ENCODE measurements around the gene KHNYN. TPM values are rescaled to one million over a fixed set of nuclear protein-coding genes. Genes with fewer than 3 reads are reported as not detected.

The KHNYN gene
- total and polyA plus RNA-seq, 2 of the 8 experiments (the other 6 are each of a cell fraction or from before 2014, with no cell fraction given): 7.6 to 22.3 TPM

GRCh38 chr14:24406416-24406815, 23.3 kb upstream of the KHNYN start:
- Histone ChIP-seq H2BK12ac (ENCODE audit: low read depth, low read length) (no peak overlapping the region), H3K27ac (ENCODE audit: low read depth, low read length) (no peak overlapping the region), H4K8ac (ENCODE audit: extremely low read depth, insufficient read depth, low read length) (no peak overlapping the region), H3K27me3 (replicated peaks in 1 of 4; ENCODE audit: control insufficient read depth in 3 of 4, extremely low read depth in 1 of 4, insufficient read depth in 3 of 4, low read length in 3 of 4) (0 out of 7 replicates have a peak, but pooled peaks cover 0 to 2% (median 0%) of the 10 kb centered on the region in 4 experiments), H3K4ac (replicated peaks; ENCODE audit: insufficient read length, low read depth, low read length) (no peak overlapping the region), H3K23ac (ENCODE audit: insufficient read length) (no peak overlapping the region), H4K5ac (ENCODE audit: insufficient read length, low read depth, low read length) (no peak overlapping the region), H3K56ac (replicated peaks; ENCODE audit: insufficient read length, low read depth, low read length) (no peak overlapping the region), H3K4me3 (ENCODE audit: extremely low read depth in 1 of 4, insufficient read depth in 2 of 4, low read depth in 3 of 4, low read length in 4 of 4) (no peak overlapping the region), H2BK15ac (ENCODE audit: low read length) (no peak overlapping the region), H4K91ac (replicated peaks; ENCODE audit: insufficient read length, low read length) (no peak overlapping the region), H3K36me3 (ENCODE audit: control insufficient read depth in 2 of 4, insufficient read depth in 4 of 4, low read length in 3 of 4) (no peaks in the 10 kb centered on the region; a peak in 2 of 8 replicates), H3K4me2 (ENCODE audit: insufficient read depth in 1 of 2, low read depth in 2 of 2, low read length in 2 of 2) (no peak overlapping the region), H3K4me1 (replicated peaks in 1 of 4; ENCODE audit: control insufficient read depth in 3 of 4, insufficient read depth in 4 of 4, low read length in 3 of 4) (peaks cover 0 to 4% (median 2%) of the 10 kb centered on the region in 4 experiments; a peak in 3 of 7 replicates), H3K14ac (ENCODE audit: insufficient read length) (no peak overlapping the region), H2AFZ (ENCODE audit: low read length) (no peak overlapping the region), H3K23me2 (ENCODE audit: low read depth, low read length) (peaks cover 2% of the 10 kb centered on the region; the same call in 1 of the 2 replicates), H4K20me1 (replicated peaks in 1 of 2; ENCODE audit: control insufficient read depth in 1 of 2, insufficient read depth in 2 of 2, low read length in 2 of 2) (peaks cover 0 to 2% of the 10 kb centered on the region in 2 experiments), H3K18ac (ENCODE audit: extremely low read depth, low read length) (no peak overlapping the region), H3K9ac (replicated peaks in 1 of 4; ENCODE audit: extremely low read depth in 1 of 4, low read depth in 3 of 4, low read length in 3 of 4) (no peak overlapping the region), H3K79me2 (ENCODE audit: control insufficient read depth in 1 of 2, insufficient read depth in 2 of 2, low read length in 2 of 2) (no peaks in the 10 kb centered on the region), H3K79me1 (ENCODE audit: low read depth, low read length) (peaks cover 3% of the 10 kb centered on the region; the same call in 1 of the 2 replicates), H3K9me3 (ENCODE audit: insufficient read depth in 2 of 2, low read depth in 1 of 2, low read length in 1 of 2) (no peaks in the 10 kb centered on the region), H2BK20ac (ENCODE audit: low read length) (no peak overlapping the region), H2AK5ac (ENCODE audit: low read depth, low read length) (no peak overlapping the region), H2BK120ac (replicated peaks; ENCODE audit: low read depth, low read length) (no peak overlapping the region), H2BK5ac (ENCODE audit: low read depth, low read length) (no peak overlapping the region)
- POLR2A ChIA-PET (ENCODE audit: partially characterized antibody): interaction anchor here (1.2 to 5.0 kb wide), 5 partner anchors 8 to 33 kb away, joined by 3 to 25 read pairs (median 4); partner anchors contain the start of genes CBLN3, KHNYN and NYNRIN
- WGBS, 2 experiments (ENCODE audit: extremely low coverage in 1 of 2, insufficient coverage in 1 of 2, insufficient read length in 1 of 2, insufficient replicate concordance in 2 of 2, low coverage in 1 of 2, low lambda C conversion rate in 2 of 2, missing lambda C conversion rate in 1 of 2): 87% methylated on average over 6 of the region's 6 CpGs; no CpG with 5 or more reads in 1 of the 2 experiments
- FAIRE-seq (no peak), DNase-seq (ENCODE audit: low read depth in 1 of 2, low spot score in 2 of 2) (no peak)
- CTCF ChIA-PET (ENCODE audit: partially characterized antibody): interaction anchor here (0.6 to 10.7 kb wide), 15 partner anchors 10 to 98 kb away, joined by 3 to 67 read pairs (median 6); partner anchors contain the start of genes ADCY4, CIDEB and NFATC4
- TF ChIP-seq SP1 (IDR thresholded peaks at IDR 0.05; ENCODE audit: low read depth, low read length) (no peak), SIX5 (IDR thresholded peaks at IDR 0.05; ENCODE audit: low read depth, low read length) (no peak), RBBP5 (IDR thresholded peaks at IDR 0.05; ENCODE audit: borderline replicate concordance, low read depth, low read length) (no peak)
